ENCODE results near the gene CARD6.

- TF ChIP-seq POLR2AphosphoS5 (IDR thresholded peaks at IDR 0.05; ENCODE audit: low read depth, low read length) (no peak), POLR2A (IDR thresholded peaks at IDR 0.05; ENCODE audit: low read depth, low read length) (no peak), TAF1 (IDR thresholded peaks at IDR 0.05; ENCODE audit: borderline replicate concordance, low read depth, low read length) (no peak)
Observed at GRCh38 chr5:40798801-40799210, 42.4 kb upstream of the CARD6 start.
